ENCODE results near the gene SCGN.

GRCh38 chr6:25714765-25715164 is 62.8 kb downstream of the SCGN start:
- TF ChIP-seq POLR2A (IDR thresholded peaks at IDR 0.05; ENCODE audit: low read length) (no peak), GATA1 (IDR thresholded peaks at IDR 0.05; ENCODE audit: low read depth, low read length) (no peak)
